Liver (tissue), 9 donors: ENCODE measurements around the gene IFRD1. TPM values are rescaled to one million over a fixed set of nuclear protein-coding genes. Genes with fewer than 3 reads are reported as not detected.

Experiments
- DNase-seq: peaks from one replicate; pipeline ENCODE4 v3.0.0-alpha.2; 2017; ENCODE audit warnings: low spot score
- H3K27ac ChIP-seq, 2 donors: one replicate each; pipeline ENCODE4 v1.7.0; 2013; ENCODE audit warnings: inconsistent platforms in 2 of 2, low read length in 2 of 2, control low read depth in 1 of 2, low read depth in 1 of 2, mild to moderate bottlenecking in 1 of 2
- H3K27me3 ChIP-seq, 4 donors: one replicate each; pipeline versions ENCODE4 v1.6.1 to v1.7.0; 2013; ENCODE audit warnings: low read length in 3 of 4, inconsistent platforms in 1 of 4, mild to moderate bottlenecking in 1 of 4, moderate library complexity in 1 of 4; ENCODE audit not compliant: control insufficient read depth in 4 of 4, insufficient read depth in 4 of 4
- H3K36me3 ChIP-seq, 4 donors: one replicate each; pipeline versions ENCODE4 v1.6.1 to v1.7.0; 2013; ENCODE audit warnings: low read length in 3 of 4, mild to moderate bottlenecking in 3 of 4, low read depth in 1 of 4, moderate library complexity in 1 of 4; ENCODE audit not compliant: control insufficient read depth in 4 of 4, insufficient read depth in 3 of 4
- H3K4me1 ChIP-seq, 4 donors: one replicate each; pipeline versions ENCODE4 v1.6.1 to v1.7.0; 2013; ENCODE audit warnings: low read length in 3 of 4, mild to moderate bottlenecking in 3 of 4, moderate library complexity in 1 of 4; ENCODE audit not compliant: control insufficient read depth in 4 of 4, insufficient read depth in 4 of 4
- H3K4me3 ChIP-seq, 3 donors: one replicate each; pipeline versions ENCODE4 v1.6.1 to v1.7.0; 2013; ENCODE audit warnings: low read length in 3 of 3, control low read depth in 1 of 3, low read depth in 1 of 3, mild to moderate bottlenecking in 1 of 3
- H3K9ac ChIP-seq, 2 donors: one replicate each; pipeline ENCODE4 v1.7.0; 2013; ENCODE audit warnings: low read length in 2 of 2, mild to moderate bottlenecking in 2 of 2, moderate library complexity in 2 of 2, control low read depth in 1 of 2, low read depth in 1 of 2
- H3K9me3 ChIP-seq, 4 donors: one replicate each; pipeline versions ENCODE4 v1.6.1 to v1.7.0; 2013; ENCODE audit warnings: low read length in 3 of 4; ENCODE audit not compliant: control insufficient read depth in 4 of 4
- ATF3 ChIP-seq: IDR thresholded peaks from 2 replicates; pipeline ENCODE4 v1.6.1; 2016; ENCODE audit warnings: antibody characterized with exemption
- CTCF ChIP-seq: fragments of 150-350 bp; IDR thresholded peaks from 2 replicates; pipeline ENCODE4 v1.5.1; 2017; ENCODE audit warnings: improper control_type of control experiment, low read depth, low read length; ENCODE audit not compliant: missing input control
- EGR1 ChIP-seq, 2 donors: IDR thresholded peaks; 2 replicates each; pipeline ENCODE4 v1.6.1; 2016 to 2018; ENCODE audit warnings: antibody characterized with exemption in 2 of 2, low read depth in 2 of 2
- FOXA1 ChIP-seq: IDR thresholded peaks from 2 replicates; pipeline ENCODE4 v1.6.1; 2016; ENCODE audit warnings: antibody characterized with exemption
- FOXA2 ChIP-seq: IDR thresholded peaks from 2 replicates; pipeline ENCODE4 v1.6.1; 2016; ENCODE audit warnings: antibody characterized with exemption
- GABPA ChIP-seq, 2 donors: IDR thresholded peaks in 1 of 2; conservative IDR thresholded peaks in 1 of 2; 2 replicates each; pipeline ENCODE4 v1.6.1; 2016; ENCODE audit warnings: antibody characterized with exemption in 2 of 2, mild to moderate bottlenecking in 1 of 2, moderate library complexity in 1 of 2
- HNF4A ChIP-seq, 2 donors: conservative IDR thresholded peaks; 2 replicates each; pipeline ENCODE4 v1.6.1; 2016; ENCODE audit warnings: antibody characterized with exemption in 2 of 2, mild to moderate bottlenecking in 2 of 2
- HNF4G ChIP-seq: IDR thresholded peaks from 2 replicates; pipeline ENCODE4 v1.6.1; 2016; ENCODE audit warnings: antibody characterized with exemption
- JUND ChIP-seq, 2 donors: IDR thresholded peaks; 2 replicates each; pipeline ENCODE4 v1.6.1; 2016; ENCODE audit warnings: antibody characterized with exemption in 2 of 2
- MAX ChIP-seq: IDR thresholded peaks from 2 replicates; pipeline ENCODE4 v1.6.1; 2016; ENCODE audit warnings: antibody characterized with exemption
- NR2F2 ChIP-seq: IDR thresholded peaks from 2 replicates; pipeline ENCODE4 v1.6.1; 2016; ENCODE audit warnings: antibody characterized with exemption
- RAD21 ChIP-seq, 2 donors: IDR thresholded peaks; 2 replicates each; pipeline ENCODE4 v1.6.1; 2016; ENCODE audit warnings: antibody characterized with exemption in 2 of 2, mild to moderate bottlenecking in 2 of 2
- REST ChIP-seq: IDR thresholded peaks from 2 replicates; pipeline ENCODE4 v1.6.1; 2016; ENCODE audit warnings: antibody characterized with exemption, mild to moderate bottlenecking
- RXRA ChIP-seq, 2 donors: IDR thresholded peaks; 2 replicates each; pipeline ENCODE4 v1.6.1; 2017 to 2018; ENCODE audit warnings: antibody characterized with exemption in 2 of 2, mild to moderate bottlenecking in 1 of 2
- SP1 ChIP-seq: IDR thresholded peaks from 2 replicates; pipeline ENCODE4 v1.6.1; 2018; ENCODE audit warnings: antibody characterized with exemption, mild to moderate bottlenecking
- TAF1 ChIP-seq: conservative IDR thresholded peaks from 2 replicates; pipeline ENCODE4 v1.6.1; 2016; ENCODE audit warnings: antibody characterized with exemption, mild to moderate bottlenecking
- YY1 ChIP-seq: IDR thresholded peaks from 2 replicates; pipeline ENCODE4 v1.6.1; 2016; ENCODE audit warnings: antibody characterized with exemption, mild to moderate bottlenecking
- ZBTB33 ChIP-seq: IDR thresholded peaks from 2 replicates; pipeline ENCODE4 v1.6.1; 2016; ENCODE audit warnings: antibody characterized with exemption
- WGBS: extraction: QIAGEN DNeasy Blood & Tissue Kit; methylation state at CpG from one replicate; pipeline ENCODE4 v1.1.7; 2013; 5-methylcytosine and 5-hydroxymethylcytosine counted together
- polyA plus RNA-seq, 2 donors: library from polyadenylated mRNA; stranded (reverse) in 1 of 2; unstranded in 1 of 2; fragments of 200-250 nt in 1 of 2; fragments of >200 nt in 1 of 2; fragmentation: Nextera tagmentation in 1 of 2; extraction: Ambion mirVana in 1 of 2; gene quantifications; one replicate each; pipeline versions ENCODE4 v1.2.1 to v1.2.3, GENCODE V29; 2013 to 2015
- total RNA-seq, 2 donors: library from RNA; depleted of rRNA; stranded (reverse); fragments of >200 nt; gene quantifications; one replicate each; pipeline ENCODE4 v1.2.3, GENCODE V29; 2014
- donor health status: healthy.
- donor health status: healthy.
- donor health status: healthy.
- donor health status: healthy.
- donor health status: healthy.

The IFRD1 gene
- total and polyA plus RNA-seq, 4 donors: 7.7 to 35.6 (median 21.1) TPM

- H3K27ac ChIP-seq: no peak overlapping the region
- H3K27me3 ChIP-seq: no peaks in the 10 kb centered on the region
- TF ChIP-seq CTCF (no peak), FOXA1 (no peak), GABPA (IDR thresholded peaks at IDR 0.05 in 1 of 2, conservative IDR thresholded peaks at IDR 0.05 in 1 of 2) (no peak), RAD21 (IDR thresholded peaks at IDR 0.05) (no peak), ZBTB33 (no peak), REST (no peak), YY1 (no peak), JUND (IDR thresholded peaks at IDR 0.05) (no peak), SP1 (no peak), HNF4G (no peak), MAX (no peak), NR2F2 (no peak), TAF1 (no peak), HNF4A (conservative IDR thresholded peaks at IDR 0.05) (no peak), RXRA (IDR thresholded peaks at IDR 0.05) (no peak), ATF3 (no peak), FOXA2 (no peak), EGR1 (IDR thresholded peaks at IDR 0.05; ENCODE audit: low read depth in 2 of 2) (no peak)
- peaks cover 0 to 2% (median 0%) of the 10 kb centered on the region in 4 donors for H3K4me1 ChIP-seq
- H3K4me3 ChIP-seq: no peak overlapping the region
- DNase-seq: no peak
- H3K9ac ChIP-seq: no peak overlapping the region
- 97% methylated on average over 3 of the region's 3 CpGs for WGBS
- no peaks in the 10 kb centered on the region for H3K36me3 ChIP-seq
- no peaks in the 10 kb centered on the region for H3K9me3 ChIP-seq
Measured at GRCh38 chr7:112444505-112444904, 5.8 kb upstream of the IFRD1 start.

GRCh38 chr7:112446431-112446830, 3.8 kb upstream of the IFRD1 start:
- H3K36me3 ChIP-seq: no peaks in the 10 kb centered on the region
- peaks cover 0 to 5% (median 2%) of the 10 kb centered on the region in 4 donors for H3K4me1 ChIP-seq
- no peak overlapping the region for H3K9ac ChIP-seq
- no peaks in the 10 kb centered on the region for H3K27me3 ChIP-seq
- TF ChIP-seq FOXA1 (no peak), FOXA2 (no peak)
- WGBS: 86% methylated on average over 3 of the region's 3 CpGs
- DNase-seq: no peak
- no peak overlapping the region for H3K27ac ChIP-seq
- no peak overlapping the region for H3K4me3 ChIP-seq
- H3K9me3 ChIP-seq: no peaks in the 10 kb centered on the region
